Esophagus muscularis mucosa (tissue), 3 donors: ENCODE measurements around the gene PCBP1.
"Not testable (repeated sequence)": the region's sequence is repeated elsewhere in the genome, so short reads cannot be mapped to it uniquely, and the experiment has no call there.

Source experiments
- POLR2A ChIP-seq: fragments of 450-650 bp; IDR thresholded peaks from one replicate; pipeline ENCODE4 v1.6.1; 2017; ENCODE audit warnings: antibody characterized with exemption, moderate library complexity, mild to moderate bottlenecking, low read depth
- POLR2AphosphoS5 ChIP-seq, 2 donors: sonication (generic); formaldehyde crosslinking; IDR thresholded peaks; one replicate each; pipeline ENCODE4 v1.6.1; 2017; ENCODE audit warnings: antibody characterized with exemption in 2 of 2
- TF ChIP-seq, protein P1 (sequence below), 3 experiments: fragments of 200-600 bp in 2 of 3; fragments of 450-650 bp in 1 of 3; sonication (generic) in 2 of 3; IDR thresholded peaks; one replicate each; pipeline ENCODE4 v1.5.1; 2017 to 2019; ENCODE audit warnings: antibody characterized with exemption in 3 of 3, mild to moderate bottlenecking in 2 of 3, moderate library complexity in 1 of 3

DNA sequence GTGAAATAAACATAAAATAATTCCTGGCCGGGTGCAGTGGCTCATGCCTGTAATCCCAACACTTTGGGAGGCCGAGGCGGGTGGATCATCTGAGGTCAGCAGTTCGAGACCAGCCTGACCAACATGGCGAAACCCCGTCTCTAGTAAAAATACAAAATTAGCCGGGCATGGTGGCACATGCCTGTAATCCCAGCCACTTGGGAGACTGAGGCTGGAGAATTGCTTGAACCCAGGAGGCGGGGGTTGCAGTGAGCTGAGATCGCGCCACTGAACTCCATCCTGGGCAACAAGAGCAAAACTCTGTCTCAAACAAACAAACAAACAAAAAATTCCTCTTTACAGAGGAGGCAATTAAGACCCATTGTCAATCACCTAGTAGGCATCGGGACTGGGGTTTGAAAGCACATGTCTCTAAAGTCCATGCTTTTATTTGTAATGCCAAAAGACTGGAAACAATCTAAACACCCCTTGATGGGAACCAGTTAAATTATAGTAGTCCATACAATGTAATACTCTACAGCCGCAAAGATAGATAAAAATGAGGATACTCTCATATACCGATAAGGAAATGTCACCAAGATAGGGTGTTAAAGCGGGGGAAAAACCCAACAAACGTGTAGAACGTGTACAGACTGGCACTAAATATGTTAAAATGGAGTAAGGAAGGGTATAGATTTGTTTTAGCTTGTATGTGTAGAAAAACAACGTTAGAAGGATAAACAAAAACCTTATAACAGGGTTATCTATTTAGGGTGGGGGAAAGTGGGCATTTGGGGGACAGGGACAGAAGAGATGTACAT is 44.3 kb downstream of the PCBP1 start:
- TF ChIP-seq, protein P1, sequence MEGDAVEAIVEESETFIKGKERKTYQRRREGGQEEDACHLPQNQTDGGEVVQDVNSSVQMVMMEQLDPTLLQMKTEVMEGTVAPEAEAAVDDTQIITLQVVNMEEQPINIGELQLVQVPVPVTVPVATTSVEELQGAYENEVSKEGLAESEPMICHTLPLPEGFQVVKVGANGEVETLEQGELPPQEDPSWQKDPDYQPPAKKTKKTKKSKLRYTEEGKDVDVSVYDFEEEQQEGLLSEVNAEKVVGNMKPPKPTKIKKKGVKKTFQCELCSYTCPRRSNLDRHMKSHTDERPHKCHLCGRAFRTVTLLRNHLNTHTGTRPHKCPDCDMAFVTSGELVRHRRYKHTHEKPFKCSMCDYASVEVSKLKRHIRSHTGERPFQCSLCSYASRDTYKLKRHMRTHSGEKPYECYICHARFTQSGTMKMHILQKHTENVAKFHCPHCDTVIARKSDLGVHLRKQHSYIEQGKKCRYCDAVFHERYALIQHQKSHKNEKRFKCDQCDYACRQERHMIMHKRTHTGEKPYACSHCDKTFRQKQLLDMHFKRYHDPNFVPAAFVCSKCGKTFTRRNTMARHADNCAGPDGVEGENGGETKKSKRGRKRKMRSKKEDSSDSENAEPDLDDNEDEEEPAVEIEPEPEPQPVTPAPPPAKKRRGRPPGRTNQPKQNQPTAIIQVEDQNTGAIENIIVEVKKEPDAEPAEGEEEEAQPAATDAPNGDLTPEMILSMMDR (IDR thresholded peaks at IDR 0.05), result not testable (repeated sequence)
- TF ChIP-seq POLR2A; POLR2AphosphoS5 (IDR thresholded peaks at IDR 0.05): not testable (repeated sequence)
